ENCODE measurements around the gene OLFM1.

- no peak for TF ChIP-seq SUZ12 (IDR thresholded peaks at IDR 0.05; ENCODE audit: extremely low read depth, insufficient read depth, insufficient read length)
- no peak for TF ChIP-seq ZNF274 (IDR thresholded peaks at IDR 0.05; ENCODE audit: low read depth, low read length)
- TF ChIP-seq YY1 (IDR thresholded peaks at IDR 0.05; ENCODE audit: insufficient read depth, insufficient read length) = no peak
Observed at GRCh38 chr9:135050072-135050990, 37.1 kb upstream of the OLFM1 start.

Measured in NT2/D1 (cell line).